Measurements from ENCODE around the gene ZNF341.

Gene ZNF341

GRCh38 chr20:33709905-33710541 lies 21.8 kb upstream of the ZNF341 start:
- Histone ChIP-seq H3K9ac (ENCODE audit: low read depth, low read length) (no peak overlapping the region), H3K27me3 (ENCODE audit: insufficient read depth, low read length, poor library complexity) (no peaks in the 10 kb centered on the region), H3K36me3 (ENCODE audit: insufficient read depth, low read length) (peaks cover 43% of the 10 kb centered on the region), H3K9me3 (ENCODE audit: insufficient read depth, low read length, severe bottlenecking) (no peaks in the 10 kb centered on the region), H3K4me3 (ENCODE audit: low read depth in 1 of 2, low read length in 2 of 2) (no peak overlapping the region), H3K4me2 (ENCODE audit: insufficient read depth, low read length) (no peak overlapping the region), H4K20me1 (ENCODE audit: insufficient read depth, low read length) (no peaks in the 10 kb centered on the region), H3K27ac (ENCODE audit: low read length) (no peak overlapping the region), H3K79me2 (ENCODE audit: insufficient read depth, low read length) (no peaks in the 10 kb centered on the region), H3K4me1 (ENCODE audit: insufficient read depth, low read length) (no peaks in the 10 kb centered on the region), H2AFZ (ENCODE audit: low read depth, low read length) (no peak overlapping the region)
- TF ChIP-seq CTCF (IDR thresholded peaks at IDR 0.05; ENCODE audit: borderline replicate concordance, extremely low read depth, low read length, poor library complexity, severe bottlenecking), result no peak
- TF ChIP-seq EZH2 (IDR thresholded peaks at IDR 0.05; ENCODE audit: borderline replicate concordance, low read depth, low read length, severe bottlenecking), result no peak
- DNase-seq, result no peak
- no peak for ATAC-seq (ENCODE audit: insufficient read depth, low read depth)

GRCh38 chr20:33710681-33711445 lies 20.9 kb upstream of the ZNF341 start:
- Histone ChIP-seq H3K9me3 (ENCODE audit: insufficient read depth, low read length, severe bottlenecking) (no peaks in the 10 kb centered on the region), H3K36me3 (ENCODE audit: insufficient read depth, low read length) (peaks cover 43% of the 10 kb centered on the region), H4K20me1 (ENCODE audit: insufficient read depth, low read length) (no peaks in the 10 kb centered on the region), H3K79me2 (ENCODE audit: insufficient read depth, low read length) (no peaks in the 10 kb centered on the region), H3K27me3 (ENCODE audit: insufficient read depth, low read length, poor library complexity) (no peaks in the 10 kb centered on the region), H3K4me2 (ENCODE audit: insufficient read depth, low read length) (no peak overlapping the region), H3K27ac (ENCODE audit: low read length) (no peak overlapping the region), H3K9ac (ENCODE audit: low read depth, low read length) (no peak overlapping the region), H2AFZ (ENCODE audit: low read depth, low read length) (no peak overlapping the region), H3K4me1 (ENCODE audit: insufficient read depth, low read length) (no peaks in the 10 kb centered on the region), H3K4me3 (ENCODE audit: low read depth in 1 of 2, low read length in 2 of 2) (no peak overlapping the region)
- ATAC-seq (ENCODE audit: insufficient read depth, low read depth), result no peak
- no peak for DNase-seq
- TF ChIP-seq EZH2 (IDR thresholded peaks at IDR 0.05; ENCODE audit: borderline replicate concordance, low read depth, low read length, severe bottlenecking), result no peak
- TF ChIP-seq CTCF (IDR thresholded peaks at IDR 0.05; ENCODE audit: borderline replicate concordance, extremely low read depth, low read length, poor library complexity, severe bottlenecking), result no peak

- no peaks in the 10 kb centered on the region for H3K27me3 ChIP-seq (ENCODE audit: insufficient read depth, low read length, poor library complexity)
- H3K4me3 ChIP-seq (ENCODE audit: low read depth in 1 of 2, low read length in 2 of 2), result no peak overlapping the region
- no peak overlapping the region for H3K27ac ChIP-seq (ENCODE audit: low read length)
- H2AFZ ChIP-seq (ENCODE audit: low read depth, low read length), result no peak overlapping the region
- peaks cover 41% of the 10 kb centered on the region for H3K36me3 ChIP-seq (ENCODE audit: insufficient read depth, low read length)
- DNase-seq (no peak), ATAC-seq (ENCODE audit: insufficient read depth, low read depth) (no peak)
- 0 out of 2 replicates have a peak, but pooled peaks cover 4% of the 10 kb centered on the region for H3K79me2 ChIP-seq (ENCODE audit: insufficient read depth, low read length)
- H3K9ac ChIP-seq (ENCODE audit: low read depth, low read length), result no peak overlapping the region
- H3K4me1 ChIP-seq (ENCODE audit: insufficient read depth, low read length), result no peaks in the 10 kb centered on the region
- H3K4me2 ChIP-seq (ENCODE audit: insufficient read depth, low read length), result no peak overlapping the region
- no peaks in the 10 kb centered on the region for H4K20me1 ChIP-seq (ENCODE audit: insufficient read depth, low read length)
- H3K9me3 ChIP-seq (ENCODE audit: insufficient read depth, low read length, severe bottlenecking), result no peaks in the 10 kb centered on the region
- TF ChIP-seq EZH2 (IDR thresholded peaks at IDR 0.05; ENCODE audit: borderline replicate concordance, low read depth, low read length, severe bottlenecking) (no peak), CTCF (IDR thresholded peaks at IDR 0.05; ENCODE audit: borderline replicate concordance, extremely low read depth, low read length, poor library complexity, severe bottlenecking) (no peak)
These were observed 20.4 kb upstream of the ZNF341 start for GRCh38 chr20:33711446-33711738.

Data from DND-41 (cell line).